HepG2 (cell line): ENCODE results near the gene MPPE1. TPM values are rescaled to one million over a fixed set of nuclear protein-coding genes. Genes with fewer than 3 reads are reported as not detected.

ENCODE experiments used
- ATAC-seq: fragments of 200-7000 bp; cut with Tn5 transposase; 3 replicates; pipeline ENCODE4 v1.9.1; 2020; ENCODE audit warnings: mild to moderate bottlenecking, moderate library complexity
- BruUV-seq: library from RNA; stranded (reverse); fragments of 400-500 nt; replicated peaks from 2 replicates; lab custom pipeline; 2021; lab: Mats Ljungman, UMichigan
- CTCF ChIA-PET: fragments of 300-600 bp; formaldehyde crosslinking; extraction: SDS; loops from one replicate; lab custom pipeline; 2021; ENCODE audit warnings: low total read pairs, inconsistent platforms, low intra/inter-chr PET ratio; lab: Yijun Ruan, JAX
- POLR2A ChIA-PET: fragments of 350-600 bp; sonication (Branson Sonifier 250); formaldehyde crosslinking; loops from one replicate; lab custom pipeline; 2020; ENCODE audit warnings: antibody characterized with exemption, inconsistent platforms; lab: Yijun Ruan, JAX
- DNase-seq: peaks from one replicate; pipeline ENCODE4 v3.0.0-alpha.2; 2015; ENCODE audit warnings: low spot score
- FAIRE-seq: peaks from 3 replicates; lab custom pipeline; 2011; peaks lifted over from hg19 to GRCh38; lab: Jason Lieb, UNC
- H2AFZ ChIP-seq: one replicate; pipeline ENCODE4 v1.6.1; 2011; ENCODE audit warnings: low read length, inconsistent platforms
- H3K27ac ChIP-seq: fragments of 300-600 bp; 3 replicates; pipeline ENCODE4 v1.8.0; 2011; ENCODE audit warnings: mixed run types, mild to moderate bottlenecking, mixed read lengths, low read length, inconsistent platforms; ENCODE audit not compliant: insufficient read depth; ENCODE audit errors: extremely low read length
- H3K27me3 ChIP-seq, 2 experiments: fragments of 200-600 bp in 1 of 2; 2 replicates in 1 of 2; 3 replicates in 1 of 2; pipeline versions ENCODE4 v1.6.0 to v1.8.0; 2011; ENCODE audit warnings: low read length in 2 of 2, mild to moderate bottlenecking in 2 of 2, moderate library complexity in 2 of 2, inconsistent platforms in 1 of 2; ENCODE audit not compliant: insufficient read depth in 2 of 2, control insufficient read depth in 1 of 2
- H3K36me3 ChIP-seq, 2 experiments: fragments of 200-600 bp in 1 of 2; replicated peaks in 1 of 2; 2 replicates in 1 of 2; 3 replicates in 1 of 2; pipeline versions ENCODE4 v1.5.1 to v1.8.0; 2011; ENCODE audit warnings: low read length in 2 of 2, inconsistent platforms in 1 of 2; ENCODE audit not compliant: insufficient read depth in 2 of 2, control insufficient read depth in 1 of 2
- H3K4me1 ChIP-seq: 2 replicates; pipeline ENCODE4 v1.5.1; 2012; ENCODE audit warnings: low read length, inconsistent platforms; ENCODE audit not compliant: insufficient read depth
- H3K4me2 ChIP-seq: 2 replicates; pipeline ENCODE4 v1.6.0; 2011; ENCODE audit warnings: low read depth, low read length, inconsistent platforms
- H3K4me3 ChIP-seq, 3 experiments: fragments of 200-600 bp in 1 of 3; sonication (generic), shearing (Covaris generic) in 1 of 3; replicated peaks in 1 of 3; 2 replicates each; pipeline ENCODE4 v1.5.1; 2011 to 2016; ENCODE audit warnings: low read length in 3 of 3, inconsistent platforms in 2 of 3, low read depth in 2 of 3, mild to moderate bottlenecking in 2 of 3, control low read depth in 1 of 3, mixed read lengths in 1 of 3; ENCODE audit not compliant: insufficient read depth in 1 of 3
- H3K79me2 ChIP-seq: one replicate; pipeline ENCODE4 v1.6.1; 2011; ENCODE audit warnings: low read length, inconsistent platforms; ENCODE audit not compliant: insufficient read depth
- H3K9ac ChIP-seq: 2 replicates; pipeline ENCODE4 v1.6.0; 2011; ENCODE audit warnings: mild to moderate bottlenecking, low read depth, low read length, inconsistent platforms; ENCODE audit not compliant: insufficient read depth
- H3K9me3 ChIP-seq: 2 replicates; pipeline ENCODE4 v1.5.1; 2012; ENCODE audit warnings: mild to moderate bottlenecking, low read length
- H4K20me1 ChIP-seq: 2 replicates; pipeline ENCODE4 v1.6.0; 2011; ENCODE audit warnings: inconsistent platforms, mild to moderate bottlenecking, low read length, moderate library complexity; ENCODE audit not compliant: insufficient read depth
- ARNT ChIP-seq: fragments of 450-650 bp; IDR thresholded peaks from 2 replicates; pipeline ENCODE4 v1.6.1; 2017
- CBFB ChIP-seq: sonication (generic); formaldehyde crosslinking; IDR thresholded peaks from 2 replicates; pipeline ENCODE4 v1.4.0; 2020; ENCODE audit warnings: missing genetic modification reagents
- CC2D1A ChIP-seq: sonication (generic); formaldehyde crosslinking; IDR thresholded peaks from 2 replicates; pipeline ENCODE4 v1.8.1; 2023; ENCODE audit warnings: mild to moderate bottlenecking, missing genetic modification reagents
- IKZF1 ChIP-seq: fragments of 450-650 bp; IDR thresholded peaks from 2 replicates; pipeline ENCODE4 v1.7.1; 2016
- NONO ChIP-seq, 2 experiments: fragments of 450-650 bp in 1 of 2; sonication (generic) in 1 of 2; formaldehyde crosslinking in 1 of 2; IDR thresholded peaks in 1 of 2; conservative IDR thresholded peaks in 1 of 2; 2 replicates each; pipeline versions ENCODE4 v1.6.1 to v1.8.0; 2017 to 2022; ENCODE audit warnings: mild to moderate bottlenecking in 1 of 2, missing genetic modification reagents in 1 of 2, moderate library complexity in 1 of 2
- ONECUT2 ChIP-seq: sonication (generic); formaldehyde crosslinking; IDR thresholded peaks from 2 replicates; pipeline ENCODE4 v1.4.0; 2020; ENCODE audit warnings: missing genetic modification reagents
- PPARG ChIP-seq: conservative IDR thresholded peaks from 2 replicates; pipeline ENCODE4 v1.6.1; 2016; ENCODE audit warnings: missing biosample characterization, missing genetic modification reagents
- RFX3 ChIP-seq: IDR thresholded peaks from 2 replicates; pipeline ENCODE4 v1.6.1; 2016; ENCODE audit warnings: missing biosample characterization, missing genetic modification reagents
- RXRB ChIP-seq: IDR thresholded peaks from 2 replicates; pipeline ENCODE4 v1.6.1; 2016; ENCODE audit warnings: borderline replicate concordance, missing genetic modification reagents, missing compliant biosample characterization
- SMARCC2 ChIP-seq: fragments of 450-650 bp; IDR thresholded peaks from 2 replicates; pipeline ENCODE4 v1.6.1; 2017; ENCODE audit warnings: antibody characterized with exemption, mild to moderate bottlenecking
- SNRNP70 ChIP-seq: fragments of 200-400 bp; formaldehyde crosslinking; IDR thresholded peaks from 2 replicates; pipeline ENCODE4 v1.6.1; 2017; ENCODE audit warnings: mild to moderate bottlenecking, low read depth, low read length, moderate library complexity
- TAF1 ChIP-seq: sonication (generic); formaldehyde crosslinking; IDR thresholded peaks from 2 replicates; pipeline ENCODE4 v1.4.0; 2020; ENCODE audit warnings: missing genetic modification reagents
- ZNF253 ChIP-seq: sonication (generic); formaldehyde crosslinking; IDR thresholded peaks from 2 replicates; pipeline ENCODE4 v1.8.0; 2022; ENCODE audit warnings: mild to moderate bottlenecking, missing genetic modification reagents, borderline replicate concordance
- ZNF441 ChIP-seq: sonication (generic); formaldehyde crosslinking; IDR thresholded peaks from 2 replicates; pipeline ENCODE4 v1.7.0; 2021; ENCODE audit warnings: missing genetic modification reagents, borderline replicate concordance
- ZNF773 ChIP-seq: sonication (generic); formaldehyde crosslinking; IDR thresholded peaks from 2 replicates; pipeline ENCODE4 v1.4.0; 2020; ENCODE audit warnings: missing genetic modification reagents, borderline replicate concordance
- ZNF850 ChIP-seq: sonication (generic); formaldehyde crosslinking; conservative IDR thresholded peaks from 2 replicates; pipeline ENCODE4 v1.9.0; 2021; ENCODE audit warnings: mild to moderate bottlenecking, missing genetic modification reagents
- ZSCAN21 ChIP-seq: sonication (generic); formaldehyde crosslinking; IDR thresholded peaks from 2 replicates; pipeline ENCODE4 v1.8.0; 2022; ENCODE audit warnings: mild to moderate bottlenecking, missing genetic modification reagents, moderate library complexity, borderline replicate concordance
- WGBS: methylation state at CpG from one replicate; pipeline ENCODE4 v1.1.6; 2017; ENCODE audit warnings: low lambda C conversion rate; 5-methylcytosine and 5-hydroxymethylcytosine counted together
- in situ Hi-C: cut with HindIII; loops from 2 replicates; pipeline ENCODE4 v1.10.0; 2017; ENCODE audit warnings: low pct_unique_long_range_greater_than_20kb; ENCODE audit not compliant: extremely low pct_ligation_motif_present
- intact Hi-C: fragments of 100-400 bp; cut with micrococcal nuclease; formaldehyde crosslinking; loops from one replicate; pipeline ENCODE4 v1.10.0; 2022; ENCODE audit not compliant: unreplicated experiment
- polyA plus RNA-seq, 8 experiments: library from polyadenylated mRNA; depleted of rRNA in 3 of 8; stranded (reverse) in 7 of 8; unstranded in 1 of 8; fragments of >200 nt; fragmentation: Illumina TruSeq in 4 of 8; extraction: Trizol in 4 of 8; gene quantifications; 2 replicates each; pipeline versions ENCODE4 v1.2.1 to v1.2.3, GENCODE V29; 2011 to 2016; ENCODE audit warnings: low read depth in 4 of 8, missing spikeins in 1 of 8, mixed read lengths in 1 of 8; ENCODE audit not compliant: insufficient read depth in 1 of 8
- total RNA-seq, 5 experiments: library from RNA; depleted of rRNA; stranded (reverse); fragments of >200 nt; fragmentation: Illumina TruSeq; extraction: Trizol; gene quantifications; 2 replicates each; pipeline ENCODE4 v1.2.3, GENCODE V29; 2016; ENCODE audit warnings: low read depth in 1 of 5
- TF ChIP-seq, protein P1 (sequence below): sonication (generic); formaldehyde crosslinking; IDR thresholded peaks from 2 replicates; pipeline ENCODE4; 2020; ENCODE audit warnings: missing genetic modification reagents, mild to moderate bottlenecking, borderline replicate concordance
- TF ChIP-seq, protein P2 (sequence below), 2 experiments: sonication (generic) in 1 of 2; formaldehyde crosslinking in 1 of 2; IDR thresholded peaks; 2 replicates each; pipeline versions ENCODE4 v1.4.0 to v1.6.1; 2018 to 2020; ENCODE audit warnings: missing genetic modification reagents in 2 of 2, borderline replicate concordance in 1 of 2, low read depth in 1 of 2, mild to moderate bottlenecking in 1 of 2, missing biosample characterization in 1 of 2

MPPE1 gene
- total and polyA plus RNA-seq, 2 of the 13 experiments (the other 11 are each of a cell fraction or from before 2014, with no cell fraction given), result 9.6 to 11.9 TPM

DNA sequence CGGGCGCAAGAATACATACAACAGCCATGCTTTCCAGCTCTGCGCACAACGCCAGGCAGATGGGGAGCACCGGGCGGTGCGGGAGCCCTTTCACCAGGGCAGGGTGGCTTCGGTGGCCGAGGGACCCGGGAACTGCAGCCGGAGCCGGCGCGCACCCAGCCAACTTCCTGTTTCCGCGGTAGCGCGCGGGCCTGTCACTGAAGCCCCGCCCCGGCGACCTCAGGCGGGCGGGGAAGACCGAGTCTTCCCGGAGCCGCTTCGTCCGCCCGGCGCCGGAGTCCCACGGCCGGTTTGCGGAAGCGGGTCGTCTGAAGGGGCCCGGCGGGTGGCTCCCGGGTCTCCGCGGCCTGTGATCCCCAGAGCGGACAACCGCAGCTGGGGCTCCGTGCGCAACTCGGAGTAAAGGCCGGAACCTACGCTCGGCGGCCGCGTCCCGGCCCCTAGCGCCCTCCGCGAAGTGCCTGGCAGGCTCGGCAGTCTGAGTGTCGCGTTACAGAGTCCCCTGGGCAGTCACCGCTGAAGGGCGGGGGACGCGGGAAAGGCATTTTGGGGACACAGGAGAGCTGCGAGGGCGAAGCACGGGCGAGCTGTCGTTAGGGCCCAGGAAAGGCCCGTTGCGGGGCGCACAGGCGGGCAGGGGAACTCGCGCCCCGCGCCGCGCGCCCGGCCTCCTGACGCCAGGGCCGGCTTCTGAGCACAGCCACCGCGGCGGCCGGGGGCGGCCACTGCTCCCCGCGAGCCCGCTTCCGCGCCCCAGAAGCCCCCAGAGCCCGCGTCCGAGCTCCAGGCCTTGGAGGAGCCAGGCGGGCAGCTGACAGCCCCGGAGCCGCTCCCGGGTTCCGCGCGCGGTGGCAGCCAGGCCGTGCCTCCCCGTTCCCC lies at the start of gene MPPE1 (continued):
- TF ChIP-seq SNRNP70 (no peak), ZNF441 (peak; percentile 61; the same call in 1 of the 2 replicates), ZNF773 (CRISPR knock-in tag) (no peak), TAF1 (CRISPR knock-in tag) (peak; percentile 86), NONO (IDR thresholded peaks at IDR 0.05) (no peak), NONO (CRISPR knock-in tag; conservative IDR thresholded peaks at IDR 0.05) (peak; percentile 39; the same call in 1 of the 2 replicates), RFX3 (CRISPR knock-in tag) (no peak), CC2D1A (CRISPR knock-in tag) (no peak), RXRB (peak; percentile 59; the same call in 1 of the 2 replicates), ARNT (no peak), ZSCAN21 (CRISPR knock-in tag) (peak; percentile 57; the same call in 1 of the 2 replicates), ONECUT2 (no peak), PPARG (CRISPR knock-in tag) (no peak), CBFB (CRISPR knock-in tag) (no peak), ZNF850 (CRISPR knock-in tag) (no peak)

DNA sequence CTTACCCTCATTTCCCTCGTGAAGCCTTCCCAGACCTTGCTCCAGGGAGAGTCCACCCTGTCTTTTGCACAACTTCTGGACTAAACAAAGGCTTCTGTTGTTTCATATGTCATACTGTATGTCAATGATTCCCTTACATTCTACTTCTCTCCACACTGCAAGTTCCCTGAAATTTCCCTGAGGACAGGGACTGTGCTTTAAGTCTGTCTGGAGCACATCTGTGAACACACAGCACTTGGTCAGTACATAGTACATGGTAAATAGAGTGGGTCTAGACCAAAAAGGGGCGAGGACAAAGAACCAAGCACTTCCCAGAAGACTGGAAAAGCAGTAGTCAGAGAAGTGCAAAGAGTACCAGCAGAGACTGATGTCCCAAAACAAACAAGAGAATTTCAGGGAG lies 49.5 kb upstream of the MPPE1 start:
- H3K4me1 ChIP-seq, result peaks cover 52% of the 10 kb centered on the region
- H3K27ac ChIP-seq, result peak overlapping the region; percentile 76
- H3K9me3 ChIP-seq, result no peaks in the 10 kb centered on the region
- in situ Hi-C loops (no loop called here), intact Hi-C loops (loop anchor here (2.0 kb wide), 1 partner anchor 23 kb away; the partner anchor contains the start of gene IMPA2)
- H3K9ac ChIP-seq, result peak overlapping the region; percentile 43
- peak overlapping the region in 1 of 3 experiments; percentile 14; a peak in 1 of 6 replicates for H3K4me3 ChIP-seq
- 1% methylated on average over 2 of the region's 2 CpGs for WGBS
- ATAC-seq (peak; percentile 83), FAIRE-seq (peak; percentile 86), DNase-seq (peak; percentile 84)
- peak overlapping the region; percentile 38 for H3K4me2 ChIP-seq
- no TSS peak for BruUV-seq
- H3K79me2 ChIP-seq, result no peaks in the 10 kb centered on the region
- H3K36me3 ChIP-seq, result no peaks in the 10 kb centered on the region
- peak overlapping the region; percentile 4 for H2AFZ ChIP-seq
- H4K20me1 ChIP-seq, result no peaks in the 10 kb centered on the region
- ChIA-PET CTCF (no interaction called here), POLR2A (interaction anchor here (4.6 kb wide), 1 partner anchor 23 kb away, joined by 35 read pairs; the partner anchor contains the start of gene IMPA2)
- H3K27me3 ChIP-seq, result no peaks in the 10 kb centered on the region
- TF ChIP-seq, protein P1, sequence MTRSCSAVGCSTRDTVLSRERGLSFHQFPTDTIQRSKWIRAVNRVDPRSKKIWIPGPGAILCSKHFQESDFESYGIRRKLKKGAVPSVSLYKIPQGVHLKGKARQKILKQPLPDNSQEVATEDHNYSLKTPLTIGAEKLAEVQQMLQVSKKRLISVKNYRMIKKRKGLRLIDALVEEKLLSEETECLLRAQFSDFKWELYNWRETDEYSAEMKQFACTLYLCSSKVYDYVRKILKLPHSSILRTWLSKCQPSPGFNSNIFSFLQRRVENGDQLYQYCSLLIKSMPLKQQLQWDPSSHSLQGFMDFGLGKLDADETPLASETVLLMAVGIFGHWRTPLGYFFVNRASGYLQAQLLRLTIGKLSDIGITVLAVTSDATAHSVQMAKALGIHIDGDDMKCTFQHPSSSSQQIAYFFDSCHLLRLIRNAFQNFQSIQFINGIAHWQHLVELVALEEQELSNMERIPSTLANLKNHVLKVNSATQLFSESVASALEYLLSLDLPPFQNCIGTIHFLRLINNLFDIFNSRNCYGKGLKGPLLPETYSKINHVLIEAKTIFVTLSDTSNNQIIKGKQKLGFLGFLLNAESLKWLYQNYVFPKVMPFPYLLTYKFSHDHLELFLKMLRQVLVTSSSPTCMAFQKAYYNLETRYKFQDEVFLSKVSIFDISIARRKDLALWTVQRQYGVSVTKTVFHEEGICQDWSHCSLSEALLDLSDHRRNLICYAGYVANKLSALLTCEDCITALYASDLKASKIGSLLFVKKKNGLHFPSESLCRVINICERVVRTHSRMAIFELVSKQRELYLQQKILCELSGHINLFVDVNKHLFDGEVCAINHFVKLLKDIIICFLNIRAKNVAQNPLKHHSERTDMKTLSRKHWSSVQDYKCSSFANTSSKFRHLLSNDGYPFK (CRISPR knock-in tag), result no peak
- TF ChIP-seq IKZF1, result no peak
- TF ChIP-seq SMARCC2, result no peak
- TF ChIP-seq, protein P2, sequence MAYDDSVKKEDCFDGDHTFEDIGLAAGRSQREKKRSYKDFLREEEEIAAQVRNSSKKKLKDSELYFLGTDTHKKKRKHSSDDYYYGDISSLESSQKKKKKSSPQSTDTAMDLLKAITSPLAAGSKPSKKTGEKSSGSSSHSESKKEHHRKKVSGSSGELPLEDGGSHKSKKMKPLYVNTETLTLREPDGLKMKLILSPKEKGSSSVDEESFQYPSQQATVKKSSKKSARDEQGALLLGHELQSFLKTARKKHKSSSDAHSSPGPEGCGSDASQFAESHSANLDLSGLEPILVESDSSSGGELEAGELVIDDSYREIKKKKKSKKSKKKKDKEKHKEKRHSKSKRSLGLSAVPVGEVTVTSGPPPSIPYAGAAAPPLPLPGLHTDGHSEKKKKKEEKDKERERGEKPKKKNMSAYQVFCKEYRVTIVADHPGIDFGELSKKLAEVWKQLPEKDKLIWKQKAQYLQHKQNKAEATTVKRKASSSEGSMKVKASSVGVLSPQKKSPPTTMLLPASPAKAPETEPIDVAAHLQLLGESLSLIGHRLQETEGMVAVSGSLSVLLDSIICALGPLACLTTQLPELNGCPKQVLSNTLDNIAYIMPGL (CRISPR knock-in tag; IDR thresholded peaks at IDR 0.05; ENCODE audit: borderline replicate concordance in 1 of 2, low read depth in 1 of 2), result no peak
- no peak for TF ChIP-seq ZNF253 (CRISPR knock-in tag)
